ENCODE data around the gene ARHGAP12.

DNA sequence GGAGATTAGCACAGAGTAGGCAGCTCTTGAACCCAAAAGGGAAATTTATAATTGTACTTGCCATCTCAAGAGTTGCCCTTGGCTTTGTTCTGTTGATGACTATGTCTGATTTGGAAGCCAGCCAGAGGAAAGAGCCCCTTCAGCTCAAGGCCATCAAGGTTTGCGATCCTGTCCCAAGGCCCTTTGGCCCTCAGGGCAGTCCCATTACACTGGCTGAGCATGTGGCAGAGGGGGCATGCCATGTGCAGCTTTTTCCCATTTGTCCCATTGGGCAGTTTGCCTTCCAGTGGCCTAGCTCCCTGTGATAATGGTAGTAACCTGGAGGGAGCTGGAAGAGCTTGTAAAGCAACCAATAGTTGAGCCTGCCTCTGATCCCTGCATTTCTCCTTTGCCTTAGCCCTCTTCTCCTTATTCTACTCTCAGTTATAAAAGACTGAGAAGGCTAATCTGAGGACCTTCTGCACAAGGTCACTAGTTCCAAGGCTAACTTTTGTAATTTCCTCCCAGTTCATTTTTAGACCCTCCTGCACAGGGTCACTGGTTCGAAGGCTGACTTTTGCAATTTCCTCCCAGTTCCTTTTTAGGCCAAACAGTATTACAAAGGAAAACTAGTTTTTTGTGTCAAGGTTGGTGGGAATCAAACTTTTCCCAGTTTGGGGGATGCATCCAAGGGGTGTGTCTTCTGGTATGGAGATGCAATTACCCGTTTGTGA lies 31.0 kb upstream of the ARHGAP12 start:
- TF ChIP-seq RCOR1 (IDR thresholded peaks at IDR 0.05; ENCODE audit: low read length) (no peak), RXRA (IDR thresholded peaks at IDR 0.05; ENCODE audit: borderline replicate concordance, low read depth) (no peak), FOXJ3 (CRISPR knock-in tag; IDR thresholded peaks at IDR 0.05) (no peak), EP300 (IDR thresholded peaks at IDR 0.05; ENCODE audit: borderline replicate concordance in 1 of 2, low read depth in 1 of 2, low read length in 1 of 2) (no peak)
- TF ChIP-seq, protein P1, sequence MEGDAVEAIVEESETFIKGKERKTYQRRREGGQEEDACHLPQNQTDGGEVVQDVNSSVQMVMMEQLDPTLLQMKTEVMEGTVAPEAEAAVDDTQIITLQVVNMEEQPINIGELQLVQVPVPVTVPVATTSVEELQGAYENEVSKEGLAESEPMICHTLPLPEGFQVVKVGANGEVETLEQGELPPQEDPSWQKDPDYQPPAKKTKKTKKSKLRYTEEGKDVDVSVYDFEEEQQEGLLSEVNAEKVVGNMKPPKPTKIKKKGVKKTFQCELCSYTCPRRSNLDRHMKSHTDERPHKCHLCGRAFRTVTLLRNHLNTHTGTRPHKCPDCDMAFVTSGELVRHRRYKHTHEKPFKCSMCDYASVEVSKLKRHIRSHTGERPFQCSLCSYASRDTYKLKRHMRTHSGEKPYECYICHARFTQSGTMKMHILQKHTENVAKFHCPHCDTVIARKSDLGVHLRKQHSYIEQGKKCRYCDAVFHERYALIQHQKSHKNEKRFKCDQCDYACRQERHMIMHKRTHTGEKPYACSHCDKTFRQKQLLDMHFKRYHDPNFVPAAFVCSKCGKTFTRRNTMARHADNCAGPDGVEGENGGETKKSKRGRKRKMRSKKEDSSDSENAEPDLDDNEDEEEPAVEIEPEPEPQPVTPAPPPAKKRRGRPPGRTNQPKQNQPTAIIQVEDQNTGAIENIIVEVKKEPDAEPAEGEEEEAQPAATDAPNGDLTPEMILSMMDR (IDR thresholded peaks at IDR 0.05), result no peak
- TF ChIP-seq, protein P2, sequence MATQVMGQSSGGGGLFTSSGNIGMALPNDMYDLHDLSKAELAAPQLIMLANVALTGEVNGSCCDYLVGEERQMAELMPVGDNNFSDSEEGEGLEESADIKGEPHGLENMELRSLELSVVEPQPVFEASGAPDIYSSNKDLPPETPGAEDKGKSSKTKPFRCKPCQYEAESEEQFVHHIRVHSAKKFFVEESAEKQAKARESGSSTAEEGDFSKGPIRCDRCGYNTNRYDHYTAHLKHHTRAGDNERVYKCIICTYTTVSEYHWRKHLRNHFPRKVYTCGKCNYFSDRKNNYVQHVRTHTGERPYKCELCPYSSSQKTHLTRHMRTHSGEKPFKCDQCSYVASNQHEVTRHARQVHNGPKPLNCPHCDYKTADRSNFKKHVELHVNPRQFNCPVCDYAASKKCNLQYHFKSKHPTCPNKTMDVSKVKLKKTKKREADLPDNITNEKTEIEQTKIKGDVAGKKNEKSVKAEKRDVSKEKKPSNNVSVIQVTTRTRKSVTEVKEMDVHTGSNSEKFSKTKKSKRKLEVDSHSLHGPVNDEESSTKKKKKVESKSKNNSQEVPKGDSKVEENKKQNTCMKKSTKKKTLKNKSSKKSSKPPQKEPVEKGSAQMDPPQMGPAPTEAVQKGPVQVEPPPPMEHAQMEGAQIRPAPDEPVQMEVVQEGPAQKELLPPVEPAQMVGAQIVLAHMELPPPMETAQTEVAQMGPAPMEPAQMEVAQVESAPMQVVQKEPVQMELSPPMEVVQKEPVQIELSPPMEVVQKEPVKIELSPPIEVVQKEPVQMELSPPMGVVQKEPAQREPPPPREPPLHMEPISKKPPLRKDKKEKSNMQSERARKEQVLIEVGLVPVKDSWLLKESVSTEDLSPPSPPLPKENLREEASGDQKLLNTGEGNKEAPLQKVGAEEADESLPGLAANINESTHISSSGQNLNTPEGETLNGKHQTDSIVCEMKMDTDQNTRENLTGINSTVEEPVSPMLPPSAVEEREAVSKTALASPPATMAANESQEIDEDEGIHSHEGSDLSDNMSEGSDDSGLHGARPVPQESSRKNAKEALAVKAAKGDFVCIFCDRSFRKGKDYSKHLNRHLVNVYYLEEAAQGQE (IDR thresholded peaks at IDR 0.05; ENCODE audit: low read depth, low read length), result no peak
- TF ChIP-seq, protein P3, sequence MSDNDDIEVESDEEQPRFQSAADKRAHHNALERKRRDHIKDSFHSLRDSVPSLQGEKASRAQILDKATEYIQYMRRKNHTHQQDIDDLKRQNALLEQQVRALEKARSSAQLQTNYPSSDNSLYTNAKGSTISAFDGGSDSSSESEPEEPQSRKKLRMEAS (IDR thresholded peaks at IDR 0.05; ENCODE audit: low read depth), result no peak
